Measurements from ENCODE around the gene TXNRD2. TPM values are rescaled to one million over a fixed set of nuclear protein-coding genes. Genes with fewer than 3 reads are reported as not detected.

TXNRD2 gene
- total RNA-seq, 1 donor from 2014 or later = 50.4 TPM

DNA sequence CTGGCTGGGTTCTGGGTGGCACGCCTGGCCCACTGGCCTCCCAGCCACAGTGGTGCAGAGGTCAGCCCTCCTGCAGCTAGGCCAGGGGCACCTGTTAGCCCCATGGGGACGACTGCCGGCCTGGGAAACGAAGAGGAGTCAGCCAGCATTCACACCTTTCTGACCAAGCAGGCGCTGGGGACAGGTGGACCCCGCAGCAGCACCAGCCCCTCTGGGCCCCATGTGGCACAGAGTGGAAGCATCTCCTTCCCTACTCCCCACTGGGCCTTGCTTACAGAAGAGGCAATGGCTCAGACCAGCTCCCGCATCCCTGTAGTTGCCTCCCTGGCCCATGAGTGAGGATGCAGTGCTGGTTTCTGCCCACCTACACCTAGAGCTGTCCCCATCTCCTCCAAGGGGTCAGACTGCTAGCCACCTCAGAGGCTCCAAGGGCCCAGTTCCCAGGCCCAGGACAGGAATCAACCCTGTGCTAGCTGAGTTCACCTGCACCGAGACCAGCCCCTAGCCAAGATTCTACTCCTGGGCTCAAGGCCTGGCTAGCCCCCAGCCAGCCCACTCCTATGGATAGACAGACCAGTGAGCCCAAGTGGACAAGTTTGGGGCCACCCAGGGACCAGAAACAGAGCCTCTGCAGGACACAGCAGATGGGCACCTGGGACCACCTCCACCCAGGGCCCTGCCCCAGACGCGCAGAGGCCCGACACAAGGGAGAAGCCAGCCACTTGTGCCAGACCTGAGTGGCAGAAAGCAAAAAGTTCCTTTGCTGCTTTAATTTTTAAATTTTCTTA lies 27.7 kb upstream of the TXNRD2 start:
- TF ChIP-seq, protein P1, sequence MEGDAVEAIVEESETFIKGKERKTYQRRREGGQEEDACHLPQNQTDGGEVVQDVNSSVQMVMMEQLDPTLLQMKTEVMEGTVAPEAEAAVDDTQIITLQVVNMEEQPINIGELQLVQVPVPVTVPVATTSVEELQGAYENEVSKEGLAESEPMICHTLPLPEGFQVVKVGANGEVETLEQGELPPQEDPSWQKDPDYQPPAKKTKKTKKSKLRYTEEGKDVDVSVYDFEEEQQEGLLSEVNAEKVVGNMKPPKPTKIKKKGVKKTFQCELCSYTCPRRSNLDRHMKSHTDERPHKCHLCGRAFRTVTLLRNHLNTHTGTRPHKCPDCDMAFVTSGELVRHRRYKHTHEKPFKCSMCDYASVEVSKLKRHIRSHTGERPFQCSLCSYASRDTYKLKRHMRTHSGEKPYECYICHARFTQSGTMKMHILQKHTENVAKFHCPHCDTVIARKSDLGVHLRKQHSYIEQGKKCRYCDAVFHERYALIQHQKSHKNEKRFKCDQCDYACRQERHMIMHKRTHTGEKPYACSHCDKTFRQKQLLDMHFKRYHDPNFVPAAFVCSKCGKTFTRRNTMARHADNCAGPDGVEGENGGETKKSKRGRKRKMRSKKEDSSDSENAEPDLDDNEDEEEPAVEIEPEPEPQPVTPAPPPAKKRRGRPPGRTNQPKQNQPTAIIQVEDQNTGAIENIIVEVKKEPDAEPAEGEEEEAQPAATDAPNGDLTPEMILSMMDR (IDR thresholded peaks at IDR 0.05; ENCODE audit: insufficient read depth, low read length, poor library complexity, severe bottlenecking) = no peak
- no peak overlapping the region for H3K4me3 ChIP-seq (ENCODE audit: low read depth, low read length)
- no peak for DNase-seq (ENCODE audit: low read depth)
- peaks cover 3% of the 10 kb centered on the region for H3K36me3 ChIP-seq (ENCODE audit: control insufficient read depth, insufficient read depth, low read length)
- no peaks in the 10 kb centered on the region for H3K27me3 ChIP-seq (ENCODE audit: control insufficient read depth, insufficient read depth, low read length)

DNA sequence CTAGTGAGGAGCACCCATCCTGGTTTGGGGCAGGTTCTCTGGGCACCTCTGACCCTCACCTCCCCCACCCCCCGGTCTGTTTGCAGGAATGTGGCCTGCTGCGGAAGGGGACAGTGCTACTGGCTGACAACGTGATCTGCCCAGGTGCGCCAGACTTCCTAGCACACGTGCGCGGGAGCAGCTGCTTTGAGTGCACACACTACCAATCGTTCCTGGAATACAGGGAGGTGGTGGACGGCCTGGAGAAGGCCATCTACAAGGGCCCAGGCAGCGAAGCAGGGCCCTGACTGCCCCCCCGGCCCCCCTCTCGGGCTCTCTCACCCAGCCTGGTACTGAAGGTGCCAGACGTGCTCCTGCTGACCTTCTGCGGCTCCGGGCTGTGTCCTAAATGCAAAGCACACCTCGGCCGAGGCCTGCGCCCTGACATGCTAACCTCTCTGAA lies 26.9 kb upstream of the TXNRD2 start:
- H3K27me3 ChIP-seq (ENCODE audit: control insufficient read depth, insufficient read depth, low read length) = no peaks in the 10 kb centered on the region
- H3K4me3 ChIP-seq (ENCODE audit: low read depth, low read length) = no peak overlapping the region
- H3K36me3 ChIP-seq (ENCODE audit: control insufficient read depth, insufficient read depth, low read length) = peaks cover 4% of the 10 kb centered on the region
- TF ChIP-seq, protein P1 (IDR thresholded peaks at IDR 0.05; ENCODE audit: insufficient read depth, low read length, poor library complexity, severe bottlenecking) = no peak
- no peak for DNase-seq (ENCODE audit: low read depth)

DNA sequence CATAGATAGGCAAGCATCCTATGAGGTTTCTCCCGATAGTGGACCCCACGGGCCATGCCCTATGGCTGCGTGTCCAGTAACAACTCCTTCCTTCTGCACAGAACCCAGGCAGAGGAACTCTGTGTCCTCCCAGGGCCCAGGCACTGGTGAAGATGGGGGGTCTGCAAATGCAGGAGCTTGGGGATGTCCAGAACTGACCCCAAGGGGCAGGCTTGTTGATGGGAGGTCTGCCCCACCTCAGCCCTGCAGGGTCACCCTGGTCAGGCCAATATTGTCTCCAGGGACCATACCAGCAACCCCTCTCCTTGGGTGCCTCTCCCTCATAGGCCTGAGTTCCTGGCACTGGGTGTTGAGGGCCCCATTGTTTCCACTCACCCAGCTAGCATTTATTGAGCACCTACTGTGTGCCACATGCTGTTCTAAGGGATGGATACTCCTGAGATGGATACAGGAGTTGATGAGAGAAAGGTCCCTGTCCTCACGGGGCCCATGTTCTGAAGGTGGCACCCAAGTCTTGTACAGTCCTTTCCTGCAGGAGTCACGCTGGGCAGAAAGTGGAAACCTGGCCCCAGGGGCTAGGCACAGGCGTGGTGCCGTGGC lies 26.3 kb upstream of the TXNRD2 start:
- TF ChIP-seq, protein P1 (IDR thresholded peaks at IDR 0.05; ENCODE audit: insufficient read depth, low read length, poor library complexity, severe bottlenecking) = no peak
- Histone ChIP-seq H3K4me3 (ENCODE audit: low read depth, low read length) (no peak overlapping the region), H3K27me3 (ENCODE audit: control insufficient read depth, insufficient read depth, low read length) (no peaks in the 10 kb centered on the region), H3K36me3 (ENCODE audit: control insufficient read depth, insufficient read depth, low read length) (peaks cover 4% of the 10 kb centered on the region)
- no peak for DNase-seq (ENCODE audit: low read depth)

DNA sequence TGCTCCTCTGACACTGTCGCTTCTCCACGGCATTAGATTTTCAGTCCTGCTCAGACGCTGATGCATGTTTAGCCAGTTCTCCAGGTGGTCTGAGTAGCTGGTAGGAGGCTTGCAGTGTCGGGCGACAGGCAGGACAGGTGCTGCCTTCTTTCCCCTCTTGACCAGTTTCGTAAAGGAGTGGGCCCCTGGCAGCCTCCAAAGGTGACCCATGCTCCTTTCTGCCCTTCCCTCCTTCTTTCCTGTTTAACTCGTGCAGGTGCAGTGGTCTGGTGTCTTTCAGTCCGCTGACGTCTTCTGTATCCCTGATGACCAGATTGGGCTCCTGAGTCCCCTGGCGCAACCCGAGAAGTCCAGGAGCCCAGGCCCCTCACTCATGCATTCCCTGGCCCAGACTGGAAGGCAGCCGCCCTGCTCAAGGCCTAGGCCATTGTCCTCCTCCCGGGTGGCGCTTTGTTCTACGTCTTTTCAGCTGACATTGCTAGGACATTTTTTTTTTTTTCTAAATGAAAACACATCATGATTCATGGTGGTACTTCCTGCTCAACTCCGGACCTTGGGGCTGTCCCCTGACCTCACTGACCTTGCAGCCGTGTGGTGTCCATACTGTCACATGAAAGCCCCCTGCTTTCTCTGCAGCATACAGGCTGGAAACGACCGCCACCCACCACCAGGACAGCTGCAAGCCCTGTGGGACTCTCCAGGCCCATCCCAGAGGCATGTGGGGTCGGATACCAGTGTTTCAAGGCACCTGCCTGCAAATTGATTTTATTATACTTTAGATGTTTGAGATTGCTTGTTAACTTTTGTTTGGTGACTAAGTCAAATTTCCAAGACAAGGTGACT lies 25.5 kb upstream of the TXNRD2 start:
- TF ChIP-seq, protein P1 (IDR thresholded peaks at IDR 0.05; ENCODE audit: insufficient read depth, low read length, poor library complexity, severe bottlenecking) = no peak
- Histone ChIP-seq H3K27me3 (ENCODE audit: control insufficient read depth, insufficient read depth, low read length) (no peaks in the 10 kb centered on the region), H3K4me3 (ENCODE audit: low read depth, low read length) (no peak overlapping the region), H3K36me3 (ENCODE audit: control insufficient read depth, insufficient read depth, low read length) (peaks cover 3% of the 10 kb centered on the region)
- DNase-seq (ENCODE audit: low read depth) = no peak

DNA sequence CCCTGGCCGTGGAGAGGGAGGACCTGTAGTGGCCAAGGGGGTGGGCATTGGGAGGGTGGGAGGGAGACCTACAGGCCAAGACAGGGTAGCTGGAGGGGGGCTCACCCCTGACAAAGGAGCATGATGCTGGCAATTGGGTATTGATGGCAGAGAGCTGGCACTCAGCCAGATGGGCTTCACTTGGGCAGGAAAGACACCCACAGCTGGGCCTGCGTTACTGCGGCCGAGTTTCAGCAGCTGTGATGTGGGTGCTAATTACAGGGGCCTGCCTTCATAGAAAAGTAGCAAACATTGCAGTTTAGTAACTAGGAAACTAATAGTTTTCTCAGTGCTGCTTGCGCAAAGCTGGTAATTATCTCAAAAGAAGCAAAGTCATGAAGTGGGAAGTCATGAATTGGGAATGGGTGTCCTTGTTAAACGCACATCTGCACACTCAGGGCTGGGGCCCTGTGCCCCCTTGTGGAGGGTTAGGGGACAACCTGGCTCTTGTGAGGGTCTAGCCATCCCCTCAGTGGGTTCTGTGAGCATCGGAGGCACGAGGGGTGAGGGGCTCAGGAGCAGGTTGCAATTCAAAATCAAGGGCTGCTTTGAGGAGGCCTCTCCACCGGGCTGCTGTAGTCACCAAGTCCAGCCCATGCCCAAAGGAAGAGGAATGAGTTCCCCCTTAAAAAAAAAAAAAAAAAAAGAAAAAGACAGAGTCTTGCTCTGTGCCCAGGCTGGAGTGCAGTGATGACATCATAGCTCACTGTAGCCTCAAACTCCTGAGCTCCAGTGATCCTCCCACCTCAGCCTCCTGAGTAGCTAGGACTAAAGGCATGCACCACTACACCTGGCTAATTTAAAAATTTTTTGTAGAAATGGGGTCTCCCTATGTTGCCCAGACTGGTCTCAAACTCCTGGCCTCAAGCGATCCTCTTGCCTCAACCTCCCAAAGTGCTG lies 24.4 kb upstream of the TXNRD2 start:
- Histone ChIP-seq H3K4me3 (ENCODE audit: low read depth, low read length) (no peak overlapping the region), H3K27me3 (ENCODE audit: control insufficient read depth, insufficient read depth, low read length) (no peaks in the 10 kb centered on the region), H3K36me3 (ENCODE audit: control insufficient read depth, insufficient read depth, low read length) (peaks cover 1% of the 10 kb centered on the region)
- DNase-seq (ENCODE audit: low read depth) = no peak
- TF ChIP-seq, protein P1 (IDR thresholded peaks at IDR 0.05; ENCODE audit: insufficient read depth, low read length, poor library complexity, severe bottlenecking) = peak; percentile 50
